ENCODE measurements around the gene NKX1-1.

NKX1-1 gene

GRCh38 chr4:1364748-1365147 is 41.5 kb downstream of the NKX1-1 start:
- Histone ChIP-seq H2AFZ (ENCODE audit: low read depth, low read length) (no peak overlapping the region), H3K79me2 (ENCODE audit: insufficient read depth, low read length) (no peaks in the 10 kb centered on the region), H3K27ac (ENCODE audit: low read length) (0 out of 2 replicates have a peak overlapping the region, but pooled peaks have one; percentile 40), H3K4me1 (ENCODE audit: insufficient read depth, low read length) (no peaks in the 10 kb centered on the region), H3K4me3 (ENCODE audit: low read depth in 1 of 2, low read length in 2 of 2) (no peak overlapping the region), H3K9me3 (ENCODE audit: insufficient read depth, low read length, severe bottlenecking) (no peaks in the 10 kb centered on the region), H4K20me1 (ENCODE audit: insufficient read depth, low read length) (0 out of 2 replicates have a peak, but pooled peaks cover 4% of the 10 kb centered on the region), H3K9ac (ENCODE audit: low read depth, low read length) (no peak overlapping the region), H3K36me3 (ENCODE audit: insufficient read depth, low read length) (peaks cover 13% of the 10 kb centered on the region; the same call in 1 of the 2 replicates), H3K27me3 (ENCODE audit: insufficient read depth, low read length, poor library complexity) (no peaks in the 10 kb centered on the region), H3K4me2 (ENCODE audit: insufficient read depth, low read length) (no peak overlapping the region)
- no peak for TF ChIP-seq EZH2 (IDR thresholded peaks at IDR 0.05; ENCODE audit: borderline replicate concordance, low read depth, low read length, severe bottlenecking)
- no peak for TF ChIP-seq CTCF (IDR thresholded peaks at IDR 0.05; ENCODE audit: borderline replicate concordance, extremely low read depth, low read length, poor library complexity, severe bottlenecking)
- ATAC-seq (ENCODE audit: insufficient read depth, low read depth), result no peak
- no peak for DNase-seq

- no peaks in the 10 kb centered on the region for H3K4me1 ChIP-seq (ENCODE audit: insufficient read depth, low read length)
- H4K20me1 ChIP-seq (ENCODE audit: insufficient read depth, low read length), result peaks cover 4% of the 10 kb centered on the region; the same call in 1 of the 2 replicates
- no peak for DNase-seq
- no peak overlapping the region for H3K27ac ChIP-seq (ENCODE audit: low read length)
- no peaks in the 10 kb centered on the region for H3K79me2 ChIP-seq (ENCODE audit: insufficient read depth, low read length)
- H3K4me2 ChIP-seq (ENCODE audit: insufficient read depth, low read length), result no peak overlapping the region
- no peak overlapping the region for H2AFZ ChIP-seq (ENCODE audit: low read depth, low read length)
- no peaks in the 10 kb centered on the region for H3K27me3 ChIP-seq (ENCODE audit: insufficient read depth, low read length, poor library complexity)
- H3K9ac ChIP-seq (ENCODE audit: low read depth, low read length), result no peak overlapping the region
- no peak overlapping the region for H3K4me3 ChIP-seq (ENCODE audit: low read depth in 1 of 2, low read length in 2 of 2)
- H3K9me3 ChIP-seq (ENCODE audit: insufficient read depth, low read length, severe bottlenecking), result no peaks in the 10 kb centered on the region
- H3K36me3 ChIP-seq (ENCODE audit: insufficient read depth, low read length), result peaks cover 13% of the 10 kb centered on the region; the same call in 1 of the 2 replicates
- no peak for ATAC-seq (ENCODE audit: insufficient read depth, low read depth)
- no peak for TF ChIP-seq CTCF (IDR thresholded peaks at IDR 0.05; ENCODE audit: borderline replicate concordance, extremely low read depth, low read length, poor library complexity, severe bottlenecking)
- TF ChIP-seq EZH2 (IDR thresholded peaks at IDR 0.05; ENCODE audit: borderline replicate concordance, low read depth, low read length, severe bottlenecking), result no peak
Observed at GRCh38 chr4:1364217-1364616, 42.0 kb downstream of the NKX1-1 start.

GRCh38 chr4:1363513-1363912 is 42.7 kb downstream of the NKX1-1 start:
- DNase-seq (no peak), ATAC-seq (ENCODE audit: insufficient read depth, low read depth) (no peak)
- H3K27me3 ChIP-seq (ENCODE audit: insufficient read depth, low read length, poor library complexity), result no peaks in the 10 kb centered on the region
- H3K36me3 ChIP-seq (ENCODE audit: insufficient read depth, low read length), result peaks cover 13% of the 10 kb centered on the region; the same call in 1 of the 2 replicates
- no peak overlapping the region for H3K4me3 ChIP-seq (ENCODE audit: low read depth in 1 of 2, low read length in 2 of 2)
- H3K27ac ChIP-seq (ENCODE audit: low read length), result no peak overlapping the region
- H3K9ac ChIP-seq (ENCODE audit: low read depth, low read length), result no peak overlapping the region
- TF ChIP-seq CTCF (IDR thresholded peaks at IDR 0.05; ENCODE audit: borderline replicate concordance, extremely low read depth, low read length, poor library complexity, severe bottlenecking), result no peak
- no peak for TF ChIP-seq EZH2 (IDR thresholded peaks at IDR 0.05; ENCODE audit: borderline replicate concordance, low read depth, low read length, severe bottlenecking)
- H3K9me3 ChIP-seq (ENCODE audit: insufficient read depth, low read length, severe bottlenecking), result no peaks in the 10 kb centered on the region
- no peaks in the 10 kb centered on the region for H3K79me2 ChIP-seq (ENCODE audit: insufficient read depth, low read length)
- H2AFZ ChIP-seq (ENCODE audit: low read depth, low read length), result no peak overlapping the region
- peaks cover 4% of the 10 kb centered on the region; the same call in 1 of the 2 replicates for H4K20me1 ChIP-seq (ENCODE audit: insufficient read depth, low read length)
- no peak overlapping the region for H3K4me2 ChIP-seq (ENCODE audit: insufficient read depth, low read length)
- H3K4me1 ChIP-seq (ENCODE audit: insufficient read depth, low read length), result no peaks in the 10 kb centered on the region
